Activated T-helper 1 cell treated with Interleukin-2 at 50 U/mL for 16 hours (primary cell): ENCODE data around the gene RAB10.
A peak's percentile ranks its signal among the peaks of the same experiment; 100 is the strongest.
"Not testable (repeated sequence)": the region's sequence is repeated elsewhere in the genome, so short reads cannot be mapped to it uniquely, and the experiment has no call there.

Experiments
- DNase-seq: peaks from one replicate; pipeline ENCODE4 v3.0.0-alpha.2; 2020; ENCODE audit warnings: low read depth

The RAB10 gene

GRCh38 chr2:26033818-26034636 lies at the start of gene RAB10:
Gene RAB10 (plus strand): TSS chr2:26034084. CDS start chr2:26034609, 525 bp downstream.
- DNase-seq, result peak; percentile 99

- no peak for DNase-seq
Observed at GRCh38 chr2:25988134-25988533, 45.8 kb upstream of the RAB10 start.

DNA sequence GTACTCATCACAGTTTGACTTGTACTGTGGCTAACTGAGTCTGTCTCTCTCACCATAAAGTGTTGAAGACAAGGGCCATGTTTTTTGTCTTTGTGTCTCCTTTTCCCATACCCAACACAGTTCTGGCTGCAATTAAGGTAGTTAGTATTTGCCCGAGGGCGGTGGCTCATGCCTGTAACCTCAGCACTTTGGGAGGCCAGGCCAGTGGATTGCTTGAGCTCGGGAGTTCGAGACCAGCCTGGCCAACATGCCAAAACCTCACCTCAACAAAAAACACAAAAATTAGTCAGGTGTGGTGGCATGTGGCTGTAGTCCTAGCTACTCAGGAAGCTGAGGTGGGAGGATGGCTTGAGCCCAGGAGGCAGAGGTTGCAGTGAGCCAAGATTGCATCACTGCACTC lies 44.7 kb upstream of the RAB10 start:
- DNase-seq, result no peak

DNA sequence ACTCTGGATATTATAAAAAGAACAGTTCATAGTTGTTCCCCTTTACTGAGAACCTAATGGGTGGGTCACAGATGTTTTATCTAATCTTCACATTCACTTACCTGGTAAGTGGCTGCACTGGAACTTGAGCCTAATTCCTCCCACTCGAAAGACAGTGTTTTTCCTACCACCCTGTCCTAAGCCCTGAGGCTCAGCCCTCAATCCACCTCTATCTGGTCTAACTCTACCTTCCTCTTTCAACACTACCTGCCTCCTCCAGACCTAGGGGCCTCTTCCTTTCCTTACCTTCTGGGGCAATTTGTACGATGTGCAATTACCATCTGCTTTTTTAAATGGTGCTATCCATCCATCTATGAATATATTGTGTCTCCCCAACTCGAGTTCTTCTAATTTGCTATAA lies 41.9 kb upstream of the RAB10 start:
- no peak for DNase-seq

GRCh38 chr2:25992556-25992955 lies 41.3 kb upstream of the RAB10 start:
- no peak for DNase-seq

GRCh38 chr2:25993049-25993448 lies 40.8 kb upstream of the RAB10 start:
- DNase-seq, result no peak

- DNase-seq, result no peak
Observed at GRCh38 chr2:25994509-25994908, 39.4 kb upstream of the RAB10 start.

- no peak for DNase-seq
Observed at GRCh38 chr2:25996844-25997243, 37.0 kb upstream of the RAB10 start.

- not testable (repeated sequence) for DNase-seq
Observed at GRCh38 chr2:25998816-25999383, 35.0 kb upstream of the RAB10 start.

DNA sequence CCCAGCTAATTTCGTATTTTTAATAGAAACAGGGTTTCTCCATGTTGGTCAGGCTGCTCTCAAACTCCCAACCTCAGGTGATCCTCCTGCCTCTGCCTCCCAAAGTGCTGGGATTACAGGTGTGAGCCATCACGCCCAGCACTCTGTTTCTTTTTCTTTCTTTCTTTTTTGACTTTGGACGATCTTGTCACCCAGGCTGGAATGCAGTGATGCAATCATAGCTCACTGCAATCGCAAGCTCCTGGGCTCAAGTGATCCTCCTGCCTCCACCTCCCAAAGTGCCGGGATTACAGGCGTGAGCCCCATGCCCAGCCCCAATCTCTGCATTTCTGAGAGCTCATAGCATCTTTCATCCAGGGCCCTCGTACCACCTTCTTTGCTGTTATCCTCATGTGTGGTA lies 34.5 kb upstream of the RAB10 start:
- not testable (repeated sequence) for DNase-seq

DNA sequence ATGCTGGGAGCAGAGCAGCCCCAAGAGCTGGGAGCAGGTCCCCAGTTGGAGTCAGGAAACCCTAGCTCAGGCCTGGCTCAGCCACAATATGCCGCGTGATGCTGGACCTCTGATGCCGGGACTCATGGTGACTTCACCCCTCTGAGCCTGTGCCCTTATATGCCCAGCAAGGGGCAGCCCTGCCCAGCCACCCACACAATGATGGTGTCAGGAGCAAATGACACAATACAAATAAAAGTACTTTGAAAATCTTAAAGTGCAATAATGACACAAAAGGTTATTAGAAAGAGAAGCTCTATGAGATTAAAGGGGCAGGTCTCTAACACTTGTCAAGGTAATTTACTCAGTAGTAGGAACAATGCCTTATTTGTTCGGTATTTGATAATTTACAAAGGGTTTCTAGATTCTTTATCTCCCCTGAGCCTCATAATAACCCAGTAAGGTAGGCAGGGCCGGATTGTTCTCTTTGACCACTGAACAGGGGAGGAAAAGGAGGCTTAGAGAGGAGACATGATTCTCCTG lies 33.3 kb upstream of the RAB10 start:
- DNase-seq, result no peak

DNA sequence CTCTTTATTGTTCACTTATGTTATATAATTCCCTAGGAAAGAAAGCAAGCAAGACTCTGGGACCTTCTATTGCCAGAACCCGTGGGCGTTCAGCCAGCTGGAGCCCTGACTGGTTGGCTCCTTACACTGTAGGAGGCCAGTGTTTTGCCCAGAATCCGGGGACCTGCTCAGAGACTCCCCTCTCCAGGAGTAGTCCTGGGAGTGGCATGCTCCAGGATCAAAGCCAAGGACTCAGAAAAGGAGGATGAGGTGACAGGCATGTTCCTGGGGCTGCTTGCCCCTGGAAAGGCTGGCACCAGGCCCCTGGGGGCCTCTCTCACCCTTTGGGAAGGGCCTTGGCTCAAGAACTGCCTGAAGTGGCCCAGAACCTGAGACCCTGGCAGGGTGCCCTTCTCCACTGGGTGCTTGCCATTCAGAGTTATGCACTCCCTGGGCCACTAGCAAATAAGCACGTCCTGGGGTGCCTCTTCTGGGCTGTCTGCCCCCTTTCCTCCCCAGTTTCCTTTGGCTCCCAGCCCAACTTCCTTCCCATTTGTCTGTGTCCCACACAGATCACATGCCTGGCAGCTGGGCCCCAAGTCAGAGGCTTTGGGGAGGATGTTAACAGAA lies 32.0 kb upstream of the RAB10 start:
- no peak for DNase-seq

GRCh38 chr2:26002632-26003310 lies 31.1 kb upstream of the RAB10 start:
- no peak for DNase-seq

DNA sequence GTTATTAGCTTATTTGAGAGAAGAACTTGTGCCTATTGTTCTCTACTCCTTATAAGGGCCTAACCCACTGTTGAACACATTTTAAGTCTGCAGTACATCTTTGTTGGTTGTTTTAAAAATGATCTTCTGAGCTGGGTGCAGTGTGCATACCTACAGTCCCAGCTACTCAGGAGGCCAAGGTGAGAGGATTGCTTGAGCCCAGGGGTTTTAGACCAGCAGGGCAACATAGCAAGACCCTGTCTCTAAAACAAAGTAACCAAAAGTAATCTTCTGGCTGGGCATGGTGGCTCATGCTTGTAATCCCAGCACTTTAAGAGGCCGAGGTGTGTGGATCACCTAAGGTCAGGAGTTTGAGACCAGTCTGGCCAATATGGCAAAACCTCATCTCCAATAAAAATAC lies 25.8 kb upstream of the RAB10 start:
- no peak for DNase-seq

DNA sequence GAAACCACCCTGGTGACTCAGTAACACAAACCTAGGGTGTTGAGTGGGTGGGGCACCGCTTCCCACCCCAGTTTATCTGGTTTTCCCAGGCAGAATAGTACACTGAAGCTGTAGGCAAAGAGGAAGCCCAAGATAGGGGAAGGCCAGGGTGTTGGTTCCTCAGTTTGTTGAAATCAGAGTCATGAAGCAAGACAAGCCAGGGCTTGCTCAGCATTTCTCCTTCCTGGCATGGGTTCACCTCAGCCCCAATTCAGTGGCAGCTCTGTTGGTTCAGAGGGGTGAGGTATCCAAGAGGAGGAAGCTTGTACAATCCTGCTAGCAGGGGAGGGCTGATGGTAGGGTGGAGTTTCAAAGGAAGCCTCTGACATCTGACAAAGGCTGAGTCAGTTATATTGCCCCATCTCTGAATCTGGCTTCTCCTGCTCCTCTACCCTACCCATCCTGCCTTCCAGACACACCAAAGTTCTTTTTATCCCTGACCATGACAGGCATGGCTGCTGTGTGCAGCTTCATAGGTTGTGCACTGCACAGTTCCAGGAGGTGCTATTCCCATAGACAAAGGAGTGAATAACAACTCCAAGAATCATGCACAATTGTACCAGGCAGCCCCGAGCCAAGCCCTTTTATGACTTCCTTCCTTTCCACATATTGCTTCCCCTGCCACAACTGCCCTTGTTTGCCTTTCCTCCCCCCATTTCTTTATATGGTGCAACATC lies 24.9 kb upstream of the RAB10 start:
- no peak for DNase-seq

GRCh38 chr2:26009567-26009963 lies 24.3 kb upstream of the RAB10 start:
- no peak for DNase-seq

- DNase-seq, result no peak
Observed at GRCh38 chr2:26010943-26011342, 22.9 kb upstream of the RAB10 start.

- no peak for DNase-seq
Observed at GRCh38 chr2:26011609-26011989, 22.3 kb upstream of the RAB10 start.

DNA sequence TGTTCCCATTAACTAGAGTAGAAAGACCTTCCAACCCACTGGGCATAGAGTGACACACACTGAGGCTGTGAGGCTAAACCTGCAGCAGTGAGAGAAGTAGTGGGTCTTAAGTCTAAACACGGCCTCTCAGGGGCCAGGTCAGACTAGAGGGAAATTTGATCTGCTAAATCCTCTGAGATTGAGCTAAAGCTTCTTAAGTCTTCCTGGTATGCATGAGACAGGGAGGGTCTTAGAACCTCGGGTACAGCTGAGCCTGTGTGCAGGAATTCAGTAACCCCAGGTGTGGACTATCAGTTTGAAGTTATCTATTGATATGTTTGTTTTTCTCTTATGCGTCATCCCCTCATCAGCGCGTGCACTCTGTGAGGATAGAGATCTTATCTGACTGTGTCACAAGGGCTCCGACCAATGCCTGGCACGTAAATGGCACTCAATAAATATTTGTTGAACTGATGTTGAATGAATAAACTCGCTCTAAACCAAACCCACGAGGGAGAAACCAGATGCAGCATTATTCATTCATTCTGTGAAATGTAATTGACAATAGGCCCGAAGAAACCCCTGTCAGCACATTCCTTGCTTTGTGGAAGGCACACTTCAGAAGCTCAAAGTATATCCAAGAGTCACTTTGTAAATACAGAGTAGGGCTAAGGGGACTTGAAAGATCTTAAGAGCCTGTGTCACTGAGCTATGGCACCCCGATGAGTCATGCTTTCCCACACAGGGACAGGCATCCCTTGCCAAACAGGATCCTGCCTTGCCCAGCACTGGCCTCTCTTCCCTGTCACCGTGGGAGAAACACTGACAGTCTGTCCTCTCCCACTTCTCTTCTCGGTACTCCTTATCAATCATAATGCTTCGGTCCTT lies 21.7 kb upstream of the RAB10 start:
- no peak for DNase-seq

DNA sequence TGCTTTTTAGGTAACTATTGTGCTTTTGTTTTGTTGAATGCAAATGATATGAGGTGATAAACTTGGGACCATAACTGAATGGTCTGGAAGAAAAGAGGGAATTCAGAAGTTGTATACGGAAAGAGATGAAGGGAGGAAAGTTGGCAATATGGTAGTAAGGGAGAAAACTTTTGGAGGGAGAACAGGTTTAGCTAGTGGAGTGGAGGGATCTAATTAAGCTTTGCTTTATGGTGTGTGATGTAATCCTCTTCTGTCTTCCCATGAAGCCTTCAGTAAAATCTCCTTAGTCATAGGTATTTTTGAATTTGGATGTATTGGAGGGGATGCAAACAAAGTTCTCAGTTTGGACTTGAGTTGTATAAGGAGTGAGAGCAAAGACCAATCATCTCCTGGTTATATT lies 20.2 kb upstream of the RAB10 start:
- DNase-seq, result no peak
